OCI-LY7 (cell line): ENCODE results near the gene SAXO1. TPM values are rescaled to one million over a fixed set of nuclear protein-coding genes. Genes with fewer than 3 reads are reported as not detected.

Source experiments
- BruUV-seq: library from RNA; stranded (reverse); fragments of 400-500 nt; replicated peaks from 2 replicates; lab custom pipeline; 2021; lab: Mats Ljungman, UMichigan
- CTCF ChIA-PET: fragments of 300-600 bp; sonication (Branson Sonifier 250); formaldehyde crosslinking; loops from one replicate; lab custom pipeline; 2022; ENCODE audit warnings: antibody characterized with exemption; ENCODE audit not compliant: unreplicated experiment; lab: Charles Lee
- POLR2A ChIA-PET: fragments of 300-600 bp; sonication (Branson Sonifier 250); formaldehyde crosslinking; loops from one replicate; lab custom pipeline; 2022; ENCODE audit warnings: antibody characterized with exemption; lab: Charles Lee
- DNase-seq: peaks from one replicate; pipeline ENCODE4 v3.0.0-alpha.2; 2015; ENCODE audit warnings: low spot score
- H2AFZ ChIP-seq: fragments of 200-600 bp; sonication (generic), shearing (Covaris generic); 2 replicates; pipeline ENCODE4 v1.6.1; 2014; ENCODE audit warnings: mild to moderate bottlenecking, antibody characterized with exemption, low read length, moderate library complexity
- H3K27ac ChIP-seq: fragments of 200-600 bp; sonication (generic); 2 replicates; pipeline ENCODE4 v1.5.1; 2014; ENCODE audit warnings: mixed run types, low read depth, mild to moderate bottlenecking, moderate library complexity, low read length, inconsistent platforms; ENCODE audit not compliant: poor library complexity, severe bottlenecking
- H3K36me3 ChIP-seq: fragments of 200-600 bp; sonication (generic); 2 replicates; pipeline ENCODE4 v1.6.1; 2014; ENCODE audit warnings: mild to moderate bottlenecking, antibody characterized with exemption, low read length, moderate library complexity, mixed read lengths; ENCODE audit not compliant: insufficient read depth
- H3K4me1 ChIP-seq: fragments of 200-600 bp; sonication (generic); 2 replicates; pipeline ENCODE4 v1.5.1; 2014; ENCODE audit warnings: mild to moderate bottlenecking, low read length; ENCODE audit not compliant: insufficient read depth, poor library complexity, severe bottlenecking
- H3K4me2 ChIP-seq: fragments of 200-600 bp; sonication (generic); 2 replicates; pipeline ENCODE4 v1.6.1; 2014; ENCODE audit warnings: mild to moderate bottlenecking, low read length
- H3K4me3 ChIP-seq: fragments of 200-600 bp; sonication (generic); 2 replicates; pipeline ENCODE4 v1.5.1; 2014; ENCODE audit warnings: mild to moderate bottlenecking, low read depth, low read length; ENCODE audit not compliant: poor library complexity, severe bottlenecking
- H3K79me2 ChIP-seq: fragments of 200-600 bp; sonication (generic); 2 replicates; pipeline ENCODE4 v1.6.1; 2016; ENCODE audit warnings: low read depth, mild to moderate bottlenecking, low read length, moderate library complexity, mixed read lengths; ENCODE audit not compliant: insufficient read depth
- H3K9me2 ChIP-seq: fragments of 200-600 bp; sonication (generic); 2 replicates; pipeline ENCODE4 v1.6.1; 2016; ENCODE audit warnings: mild to moderate bottlenecking, low read length, mixed read lengths; ENCODE audit not compliant: insufficient read depth
- H3K9me3 ChIP-seq: fragments of 200-600 bp; sonication (generic); 2 replicates; pipeline ENCODE4 v1.6.1; 2014; ENCODE audit warnings: mild to moderate bottlenecking, mixed run types, low read length, mixed read lengths
- H4K20me1 ChIP-seq: fragments of 200-600 bp; sonication (generic); 2 replicates; pipeline ENCODE4 v1.6.1; 2014; ENCODE audit warnings: mild to moderate bottlenecking, antibody characterized with exemption, low read length, moderate library complexity, mixed read lengths; ENCODE audit not compliant: insufficient read depth
- CTCF ChIP-seq: fragments of 200-600 bp; sonication (generic); conservative IDR thresholded peaks from 2 replicates; pipeline ENCODE4 v1.5.1; 2014; ENCODE audit warnings: mild to moderate bottlenecking, antibody characterized with exemption, low read length, moderate library complexity, mixed read lengths
- EZH2phosphoT487 ChIP-seq: fragments of 200-600 bp; sonication (generic); IDR thresholded peaks from 2 replicates; pipeline ENCODE4 v1.6.1; 2018; ENCODE audit warnings: low read depth, borderline replicate concordance, mild to moderate bottlenecking, mixed run types, antibody characterized with exemption, low read length, moderate library complexity, mixed read lengths
- intact Hi-C: fragments of 100-400 bp; cut with micrococcal nuclease; formaldehyde crosslinking; loops from one replicate; pipeline ENCODE4 v1.10.0; 2022; ENCODE audit not compliant: unreplicated experiment
- total RNA-seq, 2 experiments: library from RNA; depleted of rRNA in 1 of 2; stranded (reverse); fragments of >200 nt in 1 of 2; shearing (Covaris generic) in 1 of 2; gene quantifications; 2 replicates each; pipeline ENCODE4 v1.2.3, GENCODE V29; 2014 to 2022

SAXO1 gene
- total RNA-seq, 2 experiments from 2014 or later: 0.63 TPM; not detected in 1

- no peaks in the 10 kb centered on the region for H3K4me1 ChIP-seq
- H2AFZ ChIP-seq: no peak overlapping the region
- ChIA-PET POLR2A (no interaction called here), CTCF (no interaction called here)
- no peak for DNase-seq
- no peaks in the 10 kb centered on the region for H3K79me2 ChIP-seq
- BruUV-seq: no TSS peak
- no peak overlapping the region for H3K4me2 ChIP-seq
- H3K36me3 ChIP-seq: no peaks in the 10 kb centered on the region
- intact Hi-C loops: no loop called here
- no peaks in the 10 kb centered on the region for H3K9me3 ChIP-seq
- H3K9me2 ChIP-seq: no peaks in the 10 kb centered on the region
- no peak for TF ChIP-seq CTCF
- TF ChIP-seq EZH2phosphoT487: no peak
- no peak overlapping the region for H3K4me3 ChIP-seq
- H3K27ac ChIP-seq: no peak overlapping the region
- H4K20me1 ChIP-seq: no peaks in the 10 kb centered on the region
These were observed 85.1 kb downstream of the SAXO1 start for GRCh38 chr9:18947892-18948339.

GRCh38 chr9:18942801-18943200 is 90.2 kb downstream of the SAXO1 start:
- no peak for DNase-seq
- TF ChIP-seq CTCF: no peak
- TF ChIP-seq EZH2phosphoT487: no peak
- Histone ChIP-seq H4K20me1 (no peaks in the 10 kb centered on the region), H3K4me3 (no peak overlapping the region), H3K4me2 (no peak overlapping the region), H3K27ac (no peak overlapping the region), H3K4me1 (no peaks in the 10 kb centered on the region), H3K9me2 (no peaks in the 10 kb centered on the region), H3K79me2 (no peaks in the 10 kb centered on the region), H3K36me3 (no peaks in the 10 kb centered on the region), H2AFZ (no peak overlapping the region), H3K9me3 (no peaks in the 10 kb centered on the region)
- ChIA-PET POLR2A (no interaction called here), CTCF (no interaction called here)
- no TSS peak for BruUV-seq
- intact Hi-C loops: no loop called here

- no peaks in the 10 kb centered on the region for H3K79me2 ChIP-seq
- H3K4me1 ChIP-seq: no peaks in the 10 kb centered on the region
- no peaks in the 10 kb centered on the region for H3K9me2 ChIP-seq
- no peak overlapping the region for H3K4me2 ChIP-seq
- H4K20me1 ChIP-seq: no peaks in the 10 kb centered on the region
- TF ChIP-seq CTCF (no peak), EZH2phosphoT487 (no peak)
- BruUV-seq: no TSS peak
- no peak for DNase-seq
- no peaks in the 10 kb centered on the region for H3K36me3 ChIP-seq
- no peak overlapping the region for H3K4me3 ChIP-seq
- no peak overlapping the region for H3K27ac ChIP-seq
- POLR2A ChIA-PET: no interaction called here
- H2AFZ ChIP-seq: no peak overlapping the region
- H3K9me3 ChIP-seq: no peaks in the 10 kb centered on the region
- CTCF ChIA-PET: no interaction called here
- intact Hi-C loops: no loop called here
These were observed 91.8 kb downstream of the SAXO1 start for GRCh38 chr9:18941060-18941740.
